ENCODE results near the gene MAPK1. TPM values are rescaled to one million over a fixed set of nuclear protein-coding genes. Genes with fewer than 3 reads are reported as not detected.
A peak's percentile ranks its signal among the peaks of the same experiment; 100 is the strongest.

MAPK1 gene
- total RNA-seq, 1 donor, result 46.3 TPM

DNA sequence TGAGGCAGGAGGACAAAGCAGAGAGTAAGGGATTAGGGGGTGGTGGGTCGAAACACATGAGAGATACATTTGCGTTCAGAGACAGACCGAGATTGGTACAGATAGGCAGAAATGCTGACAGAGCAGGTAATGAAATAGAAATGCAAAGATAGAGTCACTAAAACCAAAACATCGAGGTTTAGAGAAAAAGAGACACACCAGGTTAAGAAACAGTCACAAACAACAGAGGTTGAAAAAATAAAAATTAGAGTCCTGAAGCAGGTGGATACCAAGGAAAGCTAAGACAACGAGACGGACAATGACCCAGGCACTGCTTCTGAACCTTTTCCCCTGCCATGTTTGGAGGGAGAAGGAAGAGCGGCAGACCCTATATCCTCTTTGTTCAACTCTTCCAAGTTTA lies 1.2 kb upstream of the MAPK1 start:
- Histone ChIP-seq H3K27ac (ENCODE audit: low read depth, low read length) (no peak overlapping the region), H3K4me1 (ENCODE audit: insufficient read depth, low read length) (peaks cover 18% of the 10 kb centered on the region), H3K9me3 (ENCODE audit: low read depth, low read length) (no peaks in the 10 kb centered on the region), H4K20me1 (ENCODE audit: insufficient read depth, low read length) (peaks cover 32% of the 10 kb centered on the region), H3K27me3 (ENCODE audit: insufficient read depth, low read length) (no peaks in the 10 kb centered on the region), H2AFZ (ENCODE audit: low read length) (no peak overlapping the region), H3K4me2 (ENCODE audit: insufficient read depth, low read length) (no peak overlapping the region), H3K36me3 (ENCODE audit: insufficient read depth, low read length) (no peaks in the 10 kb centered on the region), H3K79me2 (ENCODE audit: insufficient read depth, low read length) (peaks cover 45% of the 10 kb centered on the region), H3K4me3 (ENCODE audit: insufficient read depth, low read length) (no peak overlapping the region)
- no peak for TF ChIP-seq CTCF (IDR thresholded peaks at IDR 0.05; ENCODE audit: extremely low read depth, low read depth, low read length)
- no peak for DNase-seq (ENCODE audit: insufficient read length, low spot score, missing footprints)

DNA sequence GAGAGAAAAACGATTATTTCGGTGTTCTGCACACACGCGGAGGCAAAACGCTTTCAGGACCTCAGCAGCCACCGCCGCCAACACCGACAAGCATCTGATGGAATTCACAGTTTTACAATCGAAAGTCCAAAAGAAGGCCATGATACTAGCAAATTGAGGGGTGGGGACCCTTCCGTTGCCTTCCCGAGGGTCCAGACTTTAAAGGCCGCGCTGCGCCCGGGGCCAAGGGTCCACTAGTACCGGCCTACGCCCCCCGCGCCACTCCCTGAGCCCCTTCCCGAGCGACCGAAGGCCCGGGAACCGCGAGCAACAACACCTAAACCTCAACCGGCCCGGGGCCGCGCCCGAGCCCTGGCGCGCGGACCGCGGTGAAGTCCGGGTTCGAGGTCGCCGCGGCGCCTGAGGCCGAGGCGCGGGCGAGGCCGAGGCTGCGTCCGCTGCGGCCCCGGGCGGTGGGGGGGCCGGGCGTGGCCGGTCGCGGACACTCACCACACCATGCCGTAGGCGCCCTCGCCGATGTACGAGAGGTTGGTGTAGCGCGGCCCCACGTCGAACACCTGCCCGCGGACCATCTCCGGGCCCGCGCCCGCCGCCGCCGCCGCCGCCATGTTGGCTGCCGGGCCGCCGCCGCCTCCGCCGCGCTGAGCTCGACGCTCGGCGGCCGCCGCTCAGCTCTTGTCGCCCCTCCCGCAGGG lies 465 bp downstream of the MAPK1 start:
- Histone ChIP-seq H3K4me2 (ENCODE audit: insufficient read depth, low read length) (peak overlapping the region; percentile 96), H3K36me3 (ENCODE audit: insufficient read depth, low read length) (no peaks in the 10 kb centered on the region), H3K79me2 (ENCODE audit: insufficient read depth, low read length) (peaks cover 62% of the 10 kb centered on the region), H4K20me1 (ENCODE audit: insufficient read depth, low read length) (peaks cover 44% of the 10 kb centered on the region), H3K4me3 (ENCODE audit: insufficient read depth, low read length) (peak overlapping the region; percentile 94), H3K27ac (ENCODE audit: low read depth, low read length) (peak overlapping the region; percentile 89), H3K4me1 (ENCODE audit: insufficient read depth, low read length) (peaks cover 22% of the 10 kb centered on the region), H3K9me3 (ENCODE audit: low read depth, low read length) (no peaks in the 10 kb centered on the region), H3K27me3 (ENCODE audit: insufficient read depth, low read length) (no peaks in the 10 kb centered on the region), H2AFZ (ENCODE audit: low read length) (peak overlapping the region; percentile 83)
- peak; percentile 84 for DNase-seq (ENCODE audit: insufficient read length, low spot score, missing footprints)
- TF ChIP-seq CTCF (IDR thresholded peaks at IDR 0.05; ENCODE audit: extremely low read depth, low read depth, low read length), result no peak

DNA sequence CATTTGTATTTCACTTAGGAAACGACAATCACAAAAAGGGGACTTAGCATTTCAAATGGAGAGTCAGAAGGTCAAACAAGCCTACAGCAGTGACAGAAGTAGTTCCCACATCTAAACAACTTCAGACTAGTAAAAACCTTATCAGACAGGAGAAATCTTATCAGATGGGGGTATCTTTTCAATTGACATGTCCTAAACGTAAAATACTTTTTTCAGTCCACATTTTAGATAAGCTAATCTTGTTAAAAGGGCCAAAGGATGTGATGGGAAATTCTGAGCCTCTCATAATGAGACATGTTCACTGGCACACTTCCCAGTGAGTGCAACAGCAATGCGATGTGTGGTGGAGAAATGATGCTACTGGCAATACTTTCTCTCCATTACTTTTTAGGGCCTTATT lies 2.4 kb downstream of the MAPK1 start:
- Histone ChIP-seq H3K27ac (ENCODE audit: low read depth, low read length) (peak overlapping the region; percentile 89), H3K4me3 (ENCODE audit: insufficient read depth, low read length) (peak overlapping the region; percentile 94), H3K4me2 (ENCODE audit: insufficient read depth, low read length) (peak overlapping the region; percentile 87), H3K4me1 (ENCODE audit: insufficient read depth, low read length) (peaks cover 31% of the 10 kb centered on the region), H3K27me3 (ENCODE audit: insufficient read depth, low read length) (no peaks in the 10 kb centered on the region), H3K36me3 (ENCODE audit: insufficient read depth, low read length) (no peaks in the 10 kb centered on the region), H2AFZ (ENCODE audit: low read length) (no peak overlapping the region), H3K9me3 (ENCODE audit: low read depth, low read length) (no peaks in the 10 kb centered on the region), H4K20me1 (ENCODE audit: insufficient read depth, low read length) (peaks cover 62% of the 10 kb centered on the region), H3K79me2 (ENCODE audit: insufficient read depth, low read length) (peaks cover 81% of the 10 kb centered on the region)
- no peak for TF ChIP-seq CTCF (IDR thresholded peaks at IDR 0.05; ENCODE audit: extremely low read depth, low read depth, low read length)
- DNase-seq (ENCODE audit: insufficient read length, low spot score, missing footprints), result peak; percentile 78

GRCh38 chr22:21862386-21863245 lies 4.8 kb downstream of the MAPK1 start:
- Histone ChIP-seq H4K20me1 (ENCODE audit: insufficient read depth, low read length) (peaks cover 77% of the 10 kb centered on the region), H2AFZ (ENCODE audit: low read length) (no peak overlapping the region), H3K4me1 (ENCODE audit: insufficient read depth, low read length) (peaks cover 35% of the 10 kb centered on the region), H3K27ac (ENCODE audit: low read depth, low read length) (no peak overlapping the region), H3K4me3 (ENCODE audit: insufficient read depth, low read length) (no peak overlapping the region), H3K79me2 (ENCODE audit: insufficient read depth, low read length) (peaks cover 100% of the 10 kb centered on the region), H3K9me3 (ENCODE audit: low read depth, low read length) (no peaks in the 10 kb centered on the region), H3K36me3 (ENCODE audit: insufficient read depth, low read length) (no peaks in the 10 kb centered on the region), H3K4me2 (ENCODE audit: insufficient read depth, low read length) (no peak overlapping the region), H3K27me3 (ENCODE audit: insufficient read depth, low read length) (no peaks in the 10 kb centered on the region)
- no peak for TF ChIP-seq CTCF (IDR thresholded peaks at IDR 0.05; ENCODE audit: extremely low read depth, low read depth, low read length)
- DNase-seq (ENCODE audit: insufficient read length, low spot score, missing footprints), result no peak
